Stomach (tissue), 4 donors: Measurements from ENCODE around the gene FOXO3.

Experiments
- CTCF ChIP-seq, 7 experiments: fragments of 450-650 bp in 4 of 7; fragments of 200-600 bp in 3 of 7; sonication (generic) in 3 of 7; IDR thresholded peaks; one replicate each; pipeline ENCODE4 v1.5.1; 2016 to 2019; ENCODE audit warnings: antibody characterized with exemption in 7 of 7, control low read depth in 2 of 7, mild to moderate bottlenecking in 1 of 7
- EP300 ChIP-seq: sonication (generic); formaldehyde crosslinking; IDR thresholded peaks from one replicate; pipeline ENCODE4 v1.6.1; 2017; ENCODE audit warnings: antibody characterized with exemption
- POLR2AphosphoS5 ChIP-seq, 3 donors: sonication (generic); formaldehyde crosslinking; IDR thresholded peaks; one replicate each; pipeline ENCODE4 v1.6.1; 2016; ENCODE audit warnings: antibody characterized with exemption in 3 of 3

- TF ChIP-seq POLR2AphosphoS5 (IDR thresholded peaks at IDR 0.05) (no peak), EP300 (no peak), CTCF (IDR thresholded peaks at IDR 0.05) (no peak)
Observed at GRCh38 chr6:108697561-108698161, 136.9 kb downstream of the FOXO3 start.
